Right lobe of liver (tissue), 6 donors: ENCODE data around the gene ROPN1L. TPM values are rescaled to one million over a fixed set of nuclear protein-coding genes. Genes with fewer than 3 reads are reported as not detected.

Experiments
- ATAC-seq, 4 donors: fragments of 200-7000 bp; cut with Tn5 transposase; one replicate each; pipeline ENCODE4 v1.9.1; 2020; ENCODE audit warnings: mild to moderate bottlenecking in 4 of 4, moderate library complexity in 4 of 4
- DNase-seq, 3 donors: peaks; one replicate each; pipeline ENCODE4 v3.0.0-alpha.2; 2020
- H3K27ac ChIP-seq, 3 donors: fragments of 200-600 bp; one replicate each; pipeline ENCODE4 v1.8.0; 2022
- H3K27me3 ChIP-seq, 2 donors: fragments of 200-600 bp; one replicate each; pipeline ENCODE4 v1.8.0; 2022
- H3K36me3 ChIP-seq, 4 donors: fragments of 200-600 bp; sonication (generic) in 1 of 4; one replicate each; pipeline versions ENCODE4 v1.5.1 to v1.8.0; 2017 to 2022; ENCODE audit warnings: control low read depth in 1 of 4
- H3K4me1 ChIP-seq, 4 donors: fragments of 200-600 bp; sonication (generic) in 1 of 4; one replicate each; pipeline versions ENCODE4 v1.5.1 to v1.8.0; 2017 to 2022; ENCODE audit warnings: control low read depth in 1 of 4
- H3K4me3 ChIP-seq, 3 donors: fragments of 200-600 bp; one replicate each; pipeline ENCODE4 v1.8.0; 2022
- H3K9me3 ChIP-seq, 4 donors: fragments of 200-600 bp; sonication (generic) in 1 of 4; one replicate each; pipeline versions ENCODE4 v1.5.1 to v1.8.0; 2017 to 2022; ENCODE audit warnings: control low read depth in 1 of 4
- POLR2A ChIP-seq: fragments of 450-650 bp; IDR thresholded peaks from one replicate; pipeline ENCODE4 v1.6.1; 2017; ENCODE audit warnings: antibody characterized with exemption, mild to moderate bottlenecking
- WGBS: methylation state at CpG from one replicate; pipeline ENCODE4 v1.1.6; 2018; ENCODE audit warnings: low coverage, low lambda C conversion rate; ENCODE audit not compliant: insufficient coverage; ENCODE audit errors: missing lambda C conversion rate; 5-methylcytosine and 5-hydroxymethylcytosine counted together
- intact Hi-C, 2 donors: fragments of 100-400 bp; cut with DNase I; formaldehyde crosslinking; loops; one replicate each; pipeline versions ENCODE4 v1.11.2 to v1.14.1; 2022
- total RNA-seq, 6 experiments: library from RNA; depleted of rRNA in 2 of 6; stranded (reverse); fragments of >200 nt in 2 of 6; fragmentation: NEBNext Ultra II Directional in 3 of 6; extraction: Animal tissue kit (Norgen Biotek cat#: 25700) in 3 of 6; gene quantifications; one replicate each; pipeline versions ENCODE4 v1.1.0 to v1.2.4, GENCODE V29; 2016 to 2023
- TF ChIP-seq, protein P1 (sequence below), 4 donors: fragments of 200-600 bp in 3 of 4; fragments of 450-650 bp in 1 of 4; IDR thresholded peaks; one replicate each; pipeline versions ENCODE4 v1.5.1 to v1.8.0; 2016 to 2022; ENCODE audit warnings: antibody characterized with exemption in 4 of 4, mild to moderate bottlenecking in 2 of 4
- donor health status: DM: no; HTN: yes; CAD: no.
- donor health status: DM: no; HTN: no; CAD: no.
- donor health status: DM: no; HTN: no; CAD: no.
- donor health status: DM: no; HTN: yes; CAD: no.
- donor health status: DM: no; HTN: yes; CAD: no.

The ROPN1L gene
- total RNA-seq, 6 experiments from 2014 or later = 0.24 to 0.83 (median 0.40) TPM; not detected in 2

DNA sequence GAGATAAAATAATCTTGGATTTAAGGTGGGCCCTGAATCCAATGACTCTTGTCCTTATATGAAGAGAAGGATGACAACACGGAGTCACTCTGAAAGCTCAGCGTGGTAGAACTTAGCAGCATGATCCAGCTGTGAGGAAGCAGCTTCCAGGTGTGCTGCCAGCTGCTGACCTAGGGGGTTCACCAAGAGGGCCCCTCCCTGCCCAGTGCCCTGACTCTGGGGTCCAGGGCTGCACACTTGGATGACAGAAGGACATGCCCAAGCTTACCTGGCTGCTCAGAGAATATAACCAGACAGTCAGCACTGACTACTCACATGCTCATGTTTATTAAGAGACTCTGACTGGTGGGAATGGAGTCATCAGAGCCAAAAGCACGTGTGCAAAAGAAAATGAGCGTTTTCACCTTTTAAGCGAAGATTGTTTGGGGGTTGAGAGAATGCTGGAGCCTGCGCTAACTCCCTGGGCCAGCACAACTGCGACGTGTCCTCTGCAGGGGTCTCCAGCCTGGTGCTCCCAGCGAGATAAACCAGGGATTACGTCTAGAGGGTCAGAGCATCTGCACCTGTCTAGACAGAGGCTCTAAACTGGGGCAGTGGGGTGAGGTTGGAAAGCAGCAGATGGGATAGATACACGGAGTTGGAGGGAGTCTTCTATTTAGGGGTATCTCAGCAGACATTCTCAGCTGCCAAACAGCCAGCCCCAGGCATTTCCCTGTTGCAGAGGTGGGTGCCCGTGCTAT, 41.3 kb downstream of the ROPN1L start:
- no peaks in the 10 kb centered on the region for H3K9me3 ChIP-seq
- 84% methylated on average over 10 of the region's 12 CpGs for WGBS
- ATAC-seq (no peak), DNase-seq (no peak)
- H3K27ac ChIP-seq = no peak overlapping the region
- H3K4me3 ChIP-seq = no peak overlapping the region
- no peak for TF ChIP-seq POLR2A
- TF ChIP-seq, protein P1, sequence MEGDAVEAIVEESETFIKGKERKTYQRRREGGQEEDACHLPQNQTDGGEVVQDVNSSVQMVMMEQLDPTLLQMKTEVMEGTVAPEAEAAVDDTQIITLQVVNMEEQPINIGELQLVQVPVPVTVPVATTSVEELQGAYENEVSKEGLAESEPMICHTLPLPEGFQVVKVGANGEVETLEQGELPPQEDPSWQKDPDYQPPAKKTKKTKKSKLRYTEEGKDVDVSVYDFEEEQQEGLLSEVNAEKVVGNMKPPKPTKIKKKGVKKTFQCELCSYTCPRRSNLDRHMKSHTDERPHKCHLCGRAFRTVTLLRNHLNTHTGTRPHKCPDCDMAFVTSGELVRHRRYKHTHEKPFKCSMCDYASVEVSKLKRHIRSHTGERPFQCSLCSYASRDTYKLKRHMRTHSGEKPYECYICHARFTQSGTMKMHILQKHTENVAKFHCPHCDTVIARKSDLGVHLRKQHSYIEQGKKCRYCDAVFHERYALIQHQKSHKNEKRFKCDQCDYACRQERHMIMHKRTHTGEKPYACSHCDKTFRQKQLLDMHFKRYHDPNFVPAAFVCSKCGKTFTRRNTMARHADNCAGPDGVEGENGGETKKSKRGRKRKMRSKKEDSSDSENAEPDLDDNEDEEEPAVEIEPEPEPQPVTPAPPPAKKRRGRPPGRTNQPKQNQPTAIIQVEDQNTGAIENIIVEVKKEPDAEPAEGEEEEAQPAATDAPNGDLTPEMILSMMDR (IDR thresholded peaks at IDR 0.05) = no peak
- H3K27me3 ChIP-seq = no peaks in the 10 kb centered on the region
- H3K4me1 ChIP-seq = no peaks in the 10 kb centered on the region
- intact Hi-C loops = no loop called here
- no peaks in the 10 kb centered on the region for H3K36me3 ChIP-seq

DNA sequence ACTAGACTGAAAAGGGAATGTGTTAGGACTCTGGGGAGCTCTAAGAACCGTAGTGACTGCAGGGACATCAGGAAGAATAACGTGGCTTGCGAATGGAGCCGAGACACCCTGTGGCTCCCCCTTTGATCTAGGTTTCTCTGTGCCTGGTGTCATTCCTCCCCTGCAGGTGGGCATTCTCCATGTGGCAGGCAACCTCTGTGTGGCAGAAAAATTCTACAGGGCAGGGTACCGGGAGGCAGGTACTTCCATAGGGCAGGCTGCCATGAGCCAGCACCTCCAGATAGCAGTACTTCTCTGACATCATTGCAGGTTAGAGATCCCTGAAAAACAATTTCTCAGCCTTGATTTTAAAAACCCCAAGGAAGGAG, 43.1 kb downstream of the ROPN1L start:
- no peak for ATAC-seq
- Histone ChIP-seq H3K9me3 (no peaks in the 10 kb centered on the region), H3K4me1 (no peaks in the 10 kb centered on the region), H3K27me3 (no peaks in the 10 kb centered on the region), H3K36me3 (no peaks in the 10 kb centered on the region), H3K27ac (no peak overlapping the region), H3K4me3 (no peak overlapping the region)
- intact Hi-C loops = no loop called here
- 54% methylated on average over 2 of the region's 5 CpGs for WGBS
- no peak for DNase-seq
- TF ChIP-seq, protein P1 (IDR thresholded peaks at IDR 0.05) = no peak
- no peak for TF ChIP-seq POLR2A

DNA sequence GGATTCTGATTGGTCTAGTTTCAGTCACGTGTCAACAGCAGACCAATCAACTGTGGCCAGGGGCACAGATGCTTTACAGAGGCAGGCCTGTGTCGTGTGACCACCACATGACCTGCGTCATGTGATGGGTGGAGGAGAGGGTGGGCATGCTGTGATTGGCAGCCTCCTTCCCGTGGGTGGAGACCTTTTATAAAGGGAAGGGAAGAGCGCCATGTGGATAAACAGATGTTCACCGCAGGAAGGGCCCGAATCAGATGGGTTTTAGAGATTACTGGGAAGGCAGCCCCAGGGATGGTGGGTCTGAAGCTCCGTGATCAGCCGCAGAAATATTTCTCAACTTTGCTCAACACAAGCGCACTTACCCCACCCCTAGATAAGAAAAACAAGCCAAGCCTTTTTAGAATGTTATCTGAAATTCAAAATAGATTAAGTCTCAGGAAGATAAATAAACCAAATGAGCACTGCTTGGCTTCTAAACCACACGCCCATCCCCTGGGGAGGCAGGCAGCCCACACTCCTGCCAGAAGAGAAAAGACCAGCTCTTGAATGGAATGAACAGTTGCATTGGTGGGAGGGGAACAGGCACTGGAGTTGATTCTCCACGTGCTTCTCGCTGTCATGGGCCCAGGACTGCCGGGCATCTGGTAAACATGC, 43.6 kb downstream of the ROPN1L start:
- H3K36me3 ChIP-seq = no peaks in the 10 kb centered on the region
- H3K4me3 ChIP-seq = no peak overlapping the region
- intact Hi-C loops = no loop called here
- no peaks in the 10 kb centered on the region for H3K27me3 ChIP-seq
- DNase-seq (no peak), ATAC-seq (no peak)
- H3K9me3 ChIP-seq = no peaks in the 10 kb centered on the region
- no peak for TF ChIP-seq POLR2A
- TF ChIP-seq, protein P1 (IDR thresholded peaks at IDR 0.05) = no peak
- no peaks in the 10 kb centered on the region for H3K4me1 ChIP-seq
- WGBS = 16% methylated on average over 7 of the region's 14 CpGs
- no peak overlapping the region for H3K27ac ChIP-seq

DNA sequence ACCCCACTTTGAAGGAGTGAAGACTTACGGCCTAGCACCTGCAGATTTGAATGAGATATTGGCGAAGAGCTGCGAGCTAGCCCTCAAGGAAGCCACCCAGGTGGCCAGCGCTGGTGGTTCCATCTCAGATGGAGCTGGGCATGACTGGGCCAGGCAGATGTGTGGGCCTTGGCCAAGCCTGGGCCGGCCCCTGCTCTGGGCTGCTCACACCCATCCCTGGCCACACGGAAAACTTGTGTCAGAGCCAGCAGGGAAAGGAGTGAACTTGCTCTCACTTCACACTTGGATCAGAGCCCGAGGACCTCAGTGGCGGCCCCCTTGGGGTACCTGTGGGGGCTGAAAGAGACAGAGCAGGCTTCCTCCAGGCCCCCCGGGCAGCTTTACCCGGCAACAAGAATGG, 44.2 kb downstream of the ROPN1L start:
- no peak for DNase-seq
- Histone ChIP-seq H3K27ac (no peak overlapping the region), H3K27me3 (no peaks in the 10 kb centered on the region), H3K4me3 (no peak overlapping the region), H3K36me3 (no peaks in the 10 kb centered on the region), H3K4me1 (no peaks in the 10 kb centered on the region), H3K9me3 (no peaks in the 10 kb centered on the region)
- TF ChIP-seq, protein P1 (IDR thresholded peaks at IDR 0.05) = no peak
- TF ChIP-seq POLR2A = no peak
- ATAC-seq = no peak
- WGBS = 78% methylated on average over 5 of the region's 10 CpGs
- intact Hi-C loops = no loop called here
